ENCODE data around the gene MGAT4A.
"Not testable (repeated sequence)": the region's sequence is repeated elsewhere in the genome, so short reads cannot be mapped to it uniquely, and the experiment has no call there.

The MGAT4A gene

DNA sequence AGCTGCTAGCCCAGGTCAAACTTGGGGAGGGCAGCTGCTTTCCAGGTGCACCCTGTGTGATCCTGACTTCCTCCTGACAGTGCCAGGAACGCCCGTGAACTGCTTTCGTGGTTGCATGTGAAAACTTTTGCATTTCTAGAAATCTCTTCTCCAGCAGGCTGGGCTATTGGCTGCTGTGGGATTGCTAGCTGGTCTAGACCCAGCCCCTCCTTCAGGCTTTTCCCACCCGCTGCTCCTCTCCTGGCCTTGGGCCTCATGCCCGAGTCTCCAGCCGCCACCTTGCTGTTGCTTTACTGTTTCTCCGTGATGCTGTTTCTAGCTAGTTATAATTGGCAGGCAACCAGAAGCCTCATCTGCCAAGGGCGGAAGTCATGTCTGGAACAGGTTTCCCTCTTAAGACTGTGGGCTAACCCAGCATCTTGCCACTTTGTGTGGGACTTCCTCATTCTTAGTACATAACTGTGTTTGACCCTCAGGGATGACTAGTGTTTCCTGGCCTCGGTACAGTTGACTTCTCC lies 27.0 kb upstream of the MGAT4A start:
- H3K4me2 ChIP-seq (ENCODE audit: low read depth, low read length, poor library complexity, severe bottlenecking) = peak overlapping the region; percentile 40
- no peaks in the 10 kb centered on the region for H4K20me1 ChIP-seq (ENCODE audit: insufficient read depth, low read length, poor library complexity, severe bottlenecking)
- H3K4me3 ChIP-seq (ENCODE audit: low read length, poor library complexity, severe bottlenecking) = no peak overlapping the region
- H3K36me3 ChIP-seq (ENCODE audit: insufficient read depth, low read length) = no peaks in the 10 kb centered on the region
- H3K79me2 ChIP-seq (ENCODE audit: insufficient read depth, low read length) = no peaks in the 10 kb centered on the region
- H3K27me3 ChIP-seq (ENCODE audit: insufficient read depth, low read length, poor library complexity, severe bottlenecking) = no peaks in the 10 kb centered on the region
- no peak overlapping the region for H3K9ac ChIP-seq (ENCODE audit: low read depth, low read length, poor library complexity, severe bottlenecking)
- no peaks in the 10 kb centered on the region for H3K9me2 ChIP-seq (replicated peaks; ENCODE audit: low read depth, low read length)
- H3F3A ChIP-seq (ENCODE audit: low read depth) = no peaks in the 10 kb centered on the region
- H3K4me1 ChIP-seq (ENCODE audit: insufficient read depth, low read length, poor library complexity, severe bottlenecking) = peaks cover 18% of the 10 kb centered on the region
- TF ChIP-seq EZH2phosphoT487 (IDR thresholded peaks at IDR 0.05; ENCODE audit: borderline replicate concordance) (no peak), CTCF (conservative IDR thresholded peaks at IDR 0.05; ENCODE audit: low read length) (no peak)
- no peaks in the 10 kb centered on the region for H3K9me3 ChIP-seq (ENCODE audit: insufficient read depth, low read depth, low read length)
- H2AFZ ChIP-seq (ENCODE audit: low read length) = peak overlapping the region; percentile 41

- no peaks in the 10 kb centered on the region for H4K20me1 ChIP-seq (ENCODE audit: insufficient read depth, low read length, poor library complexity, severe bottlenecking)
- no peaks in the 10 kb centered on the region for H3K27me3 ChIP-seq (ENCODE audit: insufficient read depth, low read length, poor library complexity, severe bottlenecking)
- no peak overlapping the region for H3K4me2 ChIP-seq (ENCODE audit: low read depth, low read length, poor library complexity, severe bottlenecking)
- H3K9ac ChIP-seq (ENCODE audit: low read depth, low read length, poor library complexity, severe bottlenecking) = no peak overlapping the region
- peaks cover 10% of the 10 kb centered on the region for H3K4me1 ChIP-seq (ENCODE audit: insufficient read depth, low read length, poor library complexity, severe bottlenecking)
- no peak overlapping the region for H3K4me3 ChIP-seq (ENCODE audit: low read length, poor library complexity, severe bottlenecking)
- no peaks in the 10 kb centered on the region for H3K9me3 ChIP-seq (ENCODE audit: insufficient read depth, low read depth, low read length)
- no peak for TF ChIP-seq EZH2phosphoT487 (IDR thresholded peaks at IDR 0.05; ENCODE audit: borderline replicate concordance)
- no peak for TF ChIP-seq CTCF (conservative IDR thresholded peaks at IDR 0.05; ENCODE audit: low read length)
- H3K36me3 ChIP-seq (ENCODE audit: insufficient read depth, low read length) = no peaks in the 10 kb centered on the region
- no peak overlapping the region for H2AFZ ChIP-seq (ENCODE audit: low read length)
- H3F3A ChIP-seq (ENCODE audit: low read depth) = no peaks in the 10 kb centered on the region
- H3K9me2 ChIP-seq (replicated peaks; ENCODE audit: low read depth, low read length) = no peaks in the 10 kb centered on the region
- no peaks in the 10 kb centered on the region for H3K79me2 ChIP-seq (ENCODE audit: insufficient read depth, low read length)
Measured at GRCh38 chr2:98753801-98754200, 22.9 kb upstream of the MGAT4A start.

GRCh38 chr2:98752711-98753110 lies 21.8 kb upstream of the MGAT4A start:
- H3K27me3 ChIP-seq (ENCODE audit: insufficient read depth, low read length, poor library complexity, severe bottlenecking); H3K79me2 ChIP-seq (ENCODE audit: insufficient read depth, low read length): not testable (repeated sequence)

GRCh38 chr2:98751748-98752147 lies 20.8 kb upstream of the MGAT4A start:
- Histone ChIP-seq H3K4me2 (ENCODE audit: low read depth, low read length, poor library complexity, severe bottlenecking) (no peak overlapping the region), H3K79me2 (ENCODE audit: insufficient read depth, low read length) (no peaks in the 10 kb centered on the region), H2AFZ (ENCODE audit: low read length) (no peak overlapping the region), H3K4me3 (ENCODE audit: low read length, poor library complexity, severe bottlenecking) (no peak overlapping the region), H3K9me3 (ENCODE audit: insufficient read depth, low read depth, low read length) (no peaks in the 10 kb centered on the region), H3K27me3 (ENCODE audit: insufficient read depth, low read length, poor library complexity, severe bottlenecking) (no peaks in the 10 kb centered on the region), H3F3A (ENCODE audit: low read depth) (no peaks in the 10 kb centered on the region), H3K36me3 (ENCODE audit: insufficient read depth, low read length) (no peaks in the 10 kb centered on the region), H3K9ac (ENCODE audit: low read depth, low read length, poor library complexity, severe bottlenecking) (no peak overlapping the region), H4K20me1 (ENCODE audit: insufficient read depth, low read length, poor library complexity, severe bottlenecking) (no peaks in the 10 kb centered on the region), H3K4me1 (ENCODE audit: insufficient read depth, low read length, poor library complexity, severe bottlenecking) (peaks cover 10% of the 10 kb centered on the region), H3K9me2 (replicated peaks; ENCODE audit: low read depth, low read length) (no peaks in the 10 kb centered on the region)
- TF ChIP-seq CTCF (conservative IDR thresholded peaks at IDR 0.05; ENCODE audit: low read length) (no peak), EZH2phosphoT487 (IDR thresholded peaks at IDR 0.05; ENCODE audit: borderline replicate concordance) (no peak)

More at GRCh38 chr2:98752711-98753110, 21.8 kb upstream of the MGAT4A start:
- H3K4me2 ChIP-seq (ENCODE audit: low read depth, low read length, poor library complexity, severe bottlenecking); H3K4me3 ChIP-seq (ENCODE audit: low read length, poor library complexity, severe bottlenecking); H3K9me3 ChIP-seq (ENCODE audit: insufficient read depth, low read depth, low read length); H4K20me1 ChIP-seq (ENCODE audit: insufficient read depth, low read length, poor library complexity, severe bottlenecking); H2AFZ ChIP-seq (ENCODE audit: low read length); H3F3A ChIP-seq (ENCODE audit: low read depth); H3K36me3 ChIP-seq (ENCODE audit: insufficient read depth, low read length); H3K9ac ChIP-seq (ENCODE audit: low read depth, low read length, poor library complexity, severe bottlenecking); H3K9me2 ChIP-seq (replicated peaks; ENCODE audit: low read depth, low read length); H3K4me1 ChIP-seq (ENCODE audit: insufficient read depth, low read length, poor library complexity, severe bottlenecking): not testable (repeated sequence)

All from Loucy (cell line).